ENCODE measurements around the gene TOMT.

GRCh38 chr11:72079819-72080325, 25.9 kb upstream of the TOMT start:
- no peak for TF ChIP-seq CTCF (IDR thresholded peaks at IDR 0.05 in 4 of 5, conservative IDR thresholded peaks at IDR 0.05 in 1 of 5)
- no peak for TF ChIP-seq POLR2A (IDR thresholded peaks at IDR 0.05)

Data from gastrocnemius medialis (tissue), 4 donors.